GM13977 (cell line): Measurements from ENCODE around the gene FAM187B.

ENCODE experiments used
- DNase-seq: peaks from one replicate; pipeline ENCODE4 v3.0.0; 2012; ENCODE audit warnings: low spot score
- in situ Hi-C: fragments of 300-500 bp; cut with MboI; formaldehyde crosslinking; loops from one replicate; pipeline ENCODE4 v1.12.0; 2022; ENCODE audit warnings: low sequenced_read_pairs, low pct_unique_long_range_greater_than_20kb, mixed read lengths, inconsistent platforms; ENCODE audit not compliant: unreplicated experiment
- TF ChIP-seq, protein P1 (sequence below): IDR thresholded peaks from 2 replicates; pipeline ENCODE4 v1.5.1; 2012; ENCODE audit warnings: mild to moderate bottlenecking, control low read depth; ENCODE audit not compliant: insufficient read depth; ENCODE audit errors: extremely low read depth, missing control alignments

FAM187B gene

GRCh38 chr19:35231956-35232645 is 3.6 kb upstream of the FAM187B start:
- in situ Hi-C loops, result no loop called here
- TF ChIP-seq, protein P1, sequence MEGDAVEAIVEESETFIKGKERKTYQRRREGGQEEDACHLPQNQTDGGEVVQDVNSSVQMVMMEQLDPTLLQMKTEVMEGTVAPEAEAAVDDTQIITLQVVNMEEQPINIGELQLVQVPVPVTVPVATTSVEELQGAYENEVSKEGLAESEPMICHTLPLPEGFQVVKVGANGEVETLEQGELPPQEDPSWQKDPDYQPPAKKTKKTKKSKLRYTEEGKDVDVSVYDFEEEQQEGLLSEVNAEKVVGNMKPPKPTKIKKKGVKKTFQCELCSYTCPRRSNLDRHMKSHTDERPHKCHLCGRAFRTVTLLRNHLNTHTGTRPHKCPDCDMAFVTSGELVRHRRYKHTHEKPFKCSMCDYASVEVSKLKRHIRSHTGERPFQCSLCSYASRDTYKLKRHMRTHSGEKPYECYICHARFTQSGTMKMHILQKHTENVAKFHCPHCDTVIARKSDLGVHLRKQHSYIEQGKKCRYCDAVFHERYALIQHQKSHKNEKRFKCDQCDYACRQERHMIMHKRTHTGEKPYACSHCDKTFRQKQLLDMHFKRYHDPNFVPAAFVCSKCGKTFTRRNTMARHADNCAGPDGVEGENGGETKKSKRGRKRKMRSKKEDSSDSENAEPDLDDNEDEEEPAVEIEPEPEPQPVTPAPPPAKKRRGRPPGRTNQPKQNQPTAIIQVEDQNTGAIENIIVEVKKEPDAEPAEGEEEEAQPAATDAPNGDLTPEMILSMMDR, result no peak
- no peak for DNase-seq

DNA sequence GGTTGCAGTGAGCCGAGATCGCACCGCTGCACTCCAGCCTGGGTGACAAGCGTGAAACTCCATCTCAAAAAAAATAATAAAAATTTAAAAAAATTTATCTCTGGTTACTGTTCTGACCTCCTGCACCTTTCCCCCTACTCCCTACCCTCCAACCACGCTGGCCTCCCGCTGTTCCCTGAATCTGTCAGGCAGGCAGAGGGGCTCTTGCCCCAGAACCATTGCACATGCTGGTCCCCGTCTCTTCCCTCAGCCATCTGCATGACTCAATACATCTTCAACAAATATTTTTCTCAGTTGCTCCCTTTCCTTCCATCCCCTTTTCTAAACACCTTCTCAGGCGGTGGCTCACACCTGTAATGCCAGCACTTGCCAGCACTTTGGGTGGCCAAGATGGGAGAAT is 1.1 kb upstream of the FAM187B start:
- in situ Hi-C loops, result no loop called here
- TF ChIP-seq, protein P1, result no peak
- DNase-seq, result no peak

DNA sequence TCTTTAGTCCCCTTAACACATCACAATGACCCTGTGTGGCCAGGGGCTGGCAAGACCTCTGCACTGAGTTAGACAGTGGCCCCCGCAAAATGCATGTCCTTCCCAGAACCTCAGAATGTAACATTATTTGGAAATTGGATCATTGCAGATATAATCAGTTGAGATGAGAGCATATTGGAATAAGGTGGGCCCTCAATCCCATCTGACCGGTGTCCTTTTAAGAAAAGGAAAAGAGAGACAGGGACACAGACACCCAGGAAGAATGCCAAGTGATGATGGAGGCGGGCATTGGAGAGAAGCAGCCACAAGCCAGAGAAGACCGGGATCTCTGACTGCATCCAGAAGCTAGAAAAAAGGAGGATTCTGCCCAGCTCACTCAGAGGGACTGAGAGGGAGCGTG is 1.8 kb downstream of the FAM187B start:
- no peak for DNase-seq
- in situ Hi-C loops, result no loop called here
- TF ChIP-seq, protein P1, result no peak

DNA sequence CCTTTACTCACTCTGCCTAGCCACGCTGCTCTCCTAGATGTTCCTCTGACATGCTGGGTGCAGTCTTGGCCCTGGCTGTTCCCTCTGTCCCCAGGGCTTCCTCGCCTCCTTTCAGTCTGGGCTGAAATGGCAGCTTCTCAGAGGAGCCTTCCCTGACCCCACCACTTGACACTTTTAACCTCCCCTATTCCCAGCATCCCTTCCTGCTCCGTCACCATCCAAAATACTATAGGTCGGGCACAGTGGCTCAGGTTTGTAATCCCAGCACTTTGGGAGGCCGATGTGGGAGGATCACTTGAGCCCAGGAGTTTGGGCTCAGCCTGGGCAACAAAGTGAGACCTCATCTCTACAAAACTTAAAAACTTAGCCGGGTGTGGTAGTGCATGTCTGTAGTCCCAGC is 2.6 kb downstream of the FAM187B start:
- in situ Hi-C loops, result no loop called here
- TF ChIP-seq, protein P1, result no peak
- DNase-seq, result no peak

DNA sequence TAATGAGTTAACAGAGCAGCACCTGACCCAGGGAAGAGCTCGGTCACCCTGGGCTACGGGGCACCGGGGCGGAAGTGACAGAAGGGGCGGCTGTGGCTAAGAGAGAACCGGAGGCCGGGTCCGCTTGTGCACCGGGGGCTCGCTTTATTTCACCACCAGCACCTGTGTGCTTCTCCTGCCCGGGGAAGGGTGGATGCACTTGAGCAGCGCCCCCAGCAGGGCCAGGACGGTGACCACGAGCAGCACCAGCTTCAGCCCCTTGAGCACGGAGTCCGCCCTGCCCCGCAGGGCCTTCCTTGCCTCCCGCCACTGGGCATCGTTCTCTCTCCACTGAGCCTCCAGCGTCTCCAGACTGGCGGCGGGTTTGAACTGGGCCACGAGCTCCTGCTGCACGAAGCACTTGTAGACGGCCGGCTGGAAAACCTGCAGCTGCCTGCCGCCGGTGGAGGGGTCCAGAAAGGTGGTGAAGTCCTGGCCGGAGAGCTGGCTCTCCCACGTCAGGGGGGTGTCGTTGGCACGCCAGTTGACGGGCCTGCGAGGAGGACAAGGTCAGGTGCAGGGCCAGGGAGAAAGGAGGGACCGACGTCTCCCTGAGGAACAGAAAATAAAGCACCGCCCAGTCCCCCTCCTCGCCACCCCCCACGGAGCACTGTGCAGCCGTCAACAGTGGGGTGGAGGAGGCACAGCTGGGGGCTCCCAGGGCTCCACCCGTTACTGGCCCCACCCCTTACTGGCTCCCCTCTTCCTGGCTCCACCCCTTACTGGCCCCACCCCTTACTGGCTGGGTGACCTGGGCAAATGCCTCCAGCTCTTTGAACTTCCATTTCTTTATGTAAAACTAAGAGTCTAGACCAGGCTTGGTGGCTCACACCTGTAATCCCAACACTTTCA is 3.6 kb downstream of the FAM187B start:
- TF ChIP-seq, protein P1, result no peak
- DNase-seq, result no peak
- in situ Hi-C loops, result no loop called here

DNA sequence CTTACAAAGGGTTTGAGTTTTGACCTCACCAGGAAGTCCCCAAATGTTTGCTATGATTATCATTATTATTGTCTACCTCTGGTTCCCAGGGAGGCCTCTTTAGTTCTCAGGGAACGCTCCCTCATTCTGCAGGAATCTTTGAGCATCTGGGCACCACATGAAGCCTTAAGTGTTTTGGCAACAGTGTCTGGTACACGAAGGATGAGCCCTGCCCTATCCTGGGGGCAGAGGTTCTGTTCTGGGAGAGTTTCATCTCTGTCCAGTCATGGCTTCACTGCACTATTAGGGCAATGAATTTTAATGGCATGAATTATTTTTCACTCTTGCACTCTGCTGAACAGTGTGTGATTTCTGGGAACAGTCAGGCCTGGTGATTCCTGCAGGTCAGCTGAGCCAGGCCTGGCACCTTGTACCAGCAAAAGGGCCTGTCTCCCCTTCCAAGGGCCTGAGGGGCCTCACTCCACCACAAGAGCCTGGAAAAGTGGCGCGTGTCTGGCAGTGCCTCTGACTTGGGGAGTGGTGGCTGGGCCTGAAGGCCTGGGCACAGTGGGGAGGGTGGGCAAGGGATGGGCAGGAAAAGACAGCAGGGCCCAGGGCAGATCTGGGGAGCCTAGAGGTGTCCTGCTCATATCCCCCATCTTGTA is 4.6 kb downstream of the FAM187B start:
- in situ Hi-C loops, result no loop called here
- no peak for DNase-seq
- TF ChIP-seq, protein P1, result no peak
